GM19463 (cell line): ENCODE data around the gene RAPGEF1.
"Not testable (repeated sequence)": the region's sequence is repeated elsewhere in the genome, so short reads cannot be mapped to it uniquely, and the experiment has no call there.

Experiments
- ATAC-seq: cut with Tn5 transposase; IDR thresholded peaks from one replicate; pipeline ENCODE4 v1.9.1; 2021; ENCODE audit warnings: mild to moderate bottlenecking, moderate library complexity; ENCODE audit not compliant: unreplicated experiment

Gene RAPGEF1

DNA sequence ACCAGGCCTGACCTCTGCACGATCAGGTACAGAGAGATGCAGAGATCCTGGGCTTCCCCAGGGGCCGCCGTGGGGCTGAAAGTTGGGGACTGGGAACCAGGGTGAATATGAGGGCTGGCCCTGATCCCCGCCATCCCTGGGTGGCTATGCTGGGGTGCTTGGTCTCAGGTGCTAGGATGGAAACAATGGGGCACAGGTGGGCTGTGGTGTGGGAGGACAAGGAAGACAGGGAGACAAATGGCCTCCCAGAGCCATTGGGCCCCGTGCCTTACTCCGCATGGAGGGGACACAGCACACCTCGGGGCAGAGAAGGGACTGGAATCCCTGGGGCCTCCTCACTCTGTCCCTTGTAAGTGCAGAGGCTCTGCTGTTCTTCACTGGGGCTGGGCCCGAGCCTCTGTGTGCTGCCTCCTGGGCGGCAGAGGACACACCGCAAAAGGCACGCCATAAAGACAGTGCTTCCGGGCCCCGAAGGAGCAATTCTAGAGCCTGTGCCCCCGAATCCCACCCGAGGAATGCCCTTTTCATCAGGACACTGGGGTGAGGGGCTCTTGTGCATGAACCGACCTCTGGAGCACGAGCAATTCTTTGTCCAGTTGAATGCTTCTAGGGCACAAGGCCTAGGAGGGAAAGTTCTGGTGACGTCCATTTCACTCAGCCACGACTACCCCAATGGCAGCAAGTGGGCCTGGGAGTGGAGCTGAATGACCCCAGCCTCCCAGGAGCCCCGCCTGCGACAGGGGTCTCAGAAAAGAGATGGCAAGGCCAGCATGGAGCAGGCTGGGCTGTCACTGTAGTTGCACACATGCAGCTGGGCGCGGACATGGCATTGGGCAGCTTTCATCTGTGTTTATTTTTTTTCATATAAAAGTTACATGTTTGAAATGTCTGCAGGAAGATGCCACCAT is 163.7 kb downstream of the RAPGEF1 start:
- no peak for ATAC-seq

DNA sequence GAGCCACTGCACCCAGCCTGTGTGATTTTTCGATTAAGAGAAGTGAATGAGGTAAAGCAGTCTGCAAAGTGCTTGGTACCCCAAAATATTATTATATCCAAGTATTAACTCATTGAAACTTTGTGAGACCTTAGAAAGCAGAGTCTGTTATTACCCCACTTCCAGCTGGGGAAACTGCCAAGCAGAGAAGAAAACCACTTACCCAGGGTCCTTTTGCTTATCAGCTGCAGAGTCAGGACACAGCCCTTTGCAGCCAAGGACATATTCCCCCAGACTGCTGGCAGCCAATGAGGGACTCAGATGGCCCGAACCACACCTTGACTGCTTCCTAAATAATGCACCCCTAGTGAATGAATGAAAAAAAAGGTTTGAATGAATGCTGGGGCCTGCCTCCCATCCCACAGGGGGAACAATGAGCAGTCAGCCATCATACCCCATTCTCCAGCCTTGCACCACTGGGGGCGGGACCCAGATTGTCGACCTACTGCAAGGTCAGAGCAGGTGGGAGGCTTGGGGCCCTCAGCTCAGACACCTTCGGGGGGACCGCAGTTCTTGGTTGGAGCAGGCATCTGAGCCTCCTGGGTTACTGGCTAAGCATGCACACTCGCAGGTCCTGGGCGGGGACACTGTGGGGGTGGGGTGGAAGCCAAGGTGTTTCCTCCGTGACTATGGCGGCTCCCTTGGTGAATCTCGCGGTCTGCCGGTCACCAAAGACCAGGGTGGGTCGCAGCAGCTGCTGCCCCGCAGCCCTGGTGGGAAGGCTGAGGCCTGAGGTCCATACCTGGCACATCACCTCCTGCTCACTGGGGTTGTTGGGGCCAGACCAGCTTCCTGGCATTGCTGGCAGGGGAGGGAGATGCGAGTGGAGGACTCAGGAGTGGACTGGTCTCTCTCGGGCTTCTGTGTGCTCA is 164.9 kb downstream of the RAPGEF1 start:
- no peak for ATAC-seq

DNA sequence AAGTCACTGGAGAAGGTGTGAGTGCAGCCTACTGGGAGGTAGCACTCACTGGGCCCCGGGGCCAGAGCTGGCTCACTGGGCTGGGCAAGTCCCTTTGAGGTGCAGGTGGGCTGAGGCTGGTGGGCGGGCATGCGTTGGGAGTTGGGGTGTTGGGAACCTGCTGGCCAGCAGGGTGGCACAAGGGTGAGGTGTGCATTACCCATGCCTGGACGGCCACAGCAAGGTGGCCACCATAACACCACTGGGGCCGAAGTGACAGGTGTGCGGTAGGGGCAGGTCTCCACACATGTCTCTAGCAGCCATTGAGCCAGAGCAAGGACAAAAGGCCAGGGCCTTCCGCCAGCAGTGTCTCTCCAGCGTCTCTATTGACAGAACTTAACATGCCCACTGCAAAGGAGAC is 172.0 kb downstream of the RAPGEF1 start:
- no peak for ATAC-seq

DNA sequence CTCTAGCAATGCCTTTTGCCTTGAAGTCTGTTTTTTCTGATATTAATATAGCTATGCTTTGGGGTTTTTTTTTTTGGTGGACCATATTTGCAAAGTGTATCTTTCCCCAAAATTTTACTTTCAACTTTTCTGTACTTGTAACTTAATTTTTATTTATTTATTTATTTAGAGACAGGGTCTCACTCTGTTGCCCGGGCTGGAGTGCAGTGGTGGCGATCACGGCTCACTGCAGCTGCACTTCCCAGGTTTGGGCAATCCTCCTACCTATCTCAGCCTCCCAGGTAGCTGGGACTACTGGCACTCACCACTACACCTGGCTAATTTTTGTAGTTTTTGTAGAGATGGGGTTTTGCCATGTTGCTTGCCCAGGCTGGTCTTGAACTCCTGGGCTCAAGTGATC is 173.7 kb downstream of the RAPGEF1 start:
- ATAC-seq, result no peak

DNA sequence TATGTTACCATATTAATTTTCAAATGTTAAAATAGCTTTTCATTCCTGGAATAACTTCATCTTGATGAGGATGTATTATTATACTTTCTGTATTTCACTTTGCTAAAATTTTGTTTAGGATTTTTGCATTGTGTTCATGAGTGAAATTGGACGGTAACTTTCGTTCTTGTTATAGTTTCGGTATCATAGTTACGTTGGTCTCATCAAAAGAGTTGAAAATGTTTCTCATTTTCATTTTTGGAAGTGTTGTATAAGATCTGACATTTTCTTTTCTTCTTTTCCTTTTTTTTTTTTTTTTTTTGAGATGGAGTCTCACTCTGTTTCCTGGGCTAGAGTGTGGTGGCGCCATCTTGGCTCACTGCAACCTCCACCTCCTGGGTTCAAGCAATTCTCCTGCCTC is 174.5 kb downstream of the RAPGEF1 start:
- no peak for ATAC-seq

DNA sequence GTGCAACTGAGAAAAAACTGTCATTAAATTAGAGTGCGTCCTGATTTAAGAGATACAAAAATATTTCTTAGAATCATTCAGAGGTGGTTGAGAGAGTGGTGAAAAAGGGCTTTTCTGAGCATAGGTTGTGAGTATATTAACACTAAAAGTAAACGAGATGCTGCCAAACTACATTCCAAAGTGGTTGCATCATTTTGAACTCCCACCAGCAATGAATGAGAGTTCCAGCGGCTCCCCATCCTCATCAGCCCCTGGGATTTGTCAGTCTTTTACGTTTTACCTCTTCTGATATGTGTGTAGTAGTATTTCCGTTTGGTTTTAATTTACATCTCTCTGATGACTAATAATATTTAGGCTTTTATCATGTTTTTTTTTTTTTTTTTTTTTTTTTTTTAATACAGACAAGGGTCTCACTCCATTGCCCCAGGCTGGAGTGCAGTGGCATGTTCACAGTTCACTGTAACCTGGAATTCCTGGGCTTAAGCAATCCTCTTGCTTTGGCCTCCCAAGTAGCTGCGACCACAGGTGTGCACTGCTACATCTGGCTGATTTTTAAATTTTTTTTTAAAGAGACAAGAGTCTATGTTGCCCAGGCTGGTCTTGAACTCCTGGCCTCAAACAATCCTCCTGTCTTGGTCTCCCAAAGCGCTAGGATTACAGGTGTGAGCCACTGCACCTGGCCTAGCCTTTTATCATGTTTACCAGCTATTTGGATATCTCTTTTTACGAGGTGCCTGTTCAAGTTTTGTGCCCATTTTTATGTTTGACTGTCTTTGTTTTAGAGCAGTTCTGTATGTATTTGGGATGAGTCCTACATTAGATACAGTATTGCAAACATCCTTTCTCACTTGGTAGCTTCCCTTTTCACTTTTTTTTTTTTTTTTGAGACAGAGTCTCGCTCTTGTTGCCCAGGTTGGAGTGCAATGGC is 177.6 kb downstream of the RAPGEF1 start:
- ATAC-seq, result no peak

DNA sequence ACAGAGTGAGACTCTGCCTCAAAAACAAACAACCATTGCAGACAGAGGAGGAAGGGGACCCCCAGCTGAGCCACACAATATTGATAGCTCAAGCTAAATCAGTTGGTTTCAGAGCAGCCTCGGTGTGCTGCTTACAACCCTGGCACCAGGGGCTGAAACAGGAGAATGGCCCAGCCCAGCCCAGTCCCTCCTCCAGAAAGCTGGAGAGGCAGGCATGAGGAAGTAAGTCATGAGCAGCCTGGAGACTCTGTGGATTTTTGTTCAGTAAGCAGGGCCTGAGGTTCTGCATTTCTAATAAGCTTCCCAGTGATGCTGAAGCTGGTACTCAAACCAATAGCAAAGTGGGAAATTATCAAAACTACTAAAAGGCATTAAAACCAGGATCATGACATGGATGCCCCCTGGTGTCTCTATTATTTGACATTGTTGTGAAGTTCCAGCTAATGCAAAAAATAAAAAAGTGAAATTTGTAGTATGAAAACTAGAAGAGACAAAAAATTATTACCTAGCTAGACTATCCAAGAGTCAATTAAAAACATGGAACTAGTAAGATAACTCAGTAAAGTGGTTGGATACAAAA is 180.4 kb downstream of the RAPGEF1 start:
- ATAC-seq, result no peak

DNA sequence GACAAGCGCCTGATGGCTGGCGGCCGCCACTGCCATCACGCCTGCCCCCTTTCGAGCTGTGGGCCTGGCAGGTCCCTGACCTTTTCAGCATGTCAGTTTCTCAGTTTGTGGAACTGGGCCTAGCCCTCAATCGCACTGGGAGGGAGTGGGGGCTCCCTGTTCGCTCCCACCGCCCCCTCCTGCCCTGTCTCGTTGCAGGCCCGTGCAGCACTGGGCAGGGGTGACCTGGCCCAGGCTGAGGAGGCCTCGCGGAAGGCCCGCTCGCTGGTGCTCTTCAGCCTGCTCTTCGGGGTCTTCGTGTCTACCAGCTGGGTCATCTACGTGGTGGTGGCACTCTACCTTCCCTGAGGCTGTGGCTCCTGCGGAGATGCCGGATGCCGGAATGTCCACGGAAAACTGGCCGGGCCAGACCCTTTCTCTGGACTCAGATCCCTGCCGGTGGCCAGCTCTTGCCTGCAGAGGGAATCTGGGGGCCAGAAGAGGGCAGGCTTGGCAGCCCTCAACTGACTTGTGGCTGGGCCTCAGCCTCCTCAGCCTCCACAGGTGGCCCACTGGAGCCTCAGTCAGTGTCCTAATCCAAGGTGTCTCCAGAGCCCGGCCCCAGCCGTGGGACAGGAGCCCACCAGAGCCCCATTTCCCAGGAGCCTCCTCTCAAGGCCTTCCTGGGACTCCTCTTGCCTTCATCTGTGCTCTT is 181.9 kb downstream of the RAPGEF1 start:
- ATAC-seq, result no peak

DNA sequence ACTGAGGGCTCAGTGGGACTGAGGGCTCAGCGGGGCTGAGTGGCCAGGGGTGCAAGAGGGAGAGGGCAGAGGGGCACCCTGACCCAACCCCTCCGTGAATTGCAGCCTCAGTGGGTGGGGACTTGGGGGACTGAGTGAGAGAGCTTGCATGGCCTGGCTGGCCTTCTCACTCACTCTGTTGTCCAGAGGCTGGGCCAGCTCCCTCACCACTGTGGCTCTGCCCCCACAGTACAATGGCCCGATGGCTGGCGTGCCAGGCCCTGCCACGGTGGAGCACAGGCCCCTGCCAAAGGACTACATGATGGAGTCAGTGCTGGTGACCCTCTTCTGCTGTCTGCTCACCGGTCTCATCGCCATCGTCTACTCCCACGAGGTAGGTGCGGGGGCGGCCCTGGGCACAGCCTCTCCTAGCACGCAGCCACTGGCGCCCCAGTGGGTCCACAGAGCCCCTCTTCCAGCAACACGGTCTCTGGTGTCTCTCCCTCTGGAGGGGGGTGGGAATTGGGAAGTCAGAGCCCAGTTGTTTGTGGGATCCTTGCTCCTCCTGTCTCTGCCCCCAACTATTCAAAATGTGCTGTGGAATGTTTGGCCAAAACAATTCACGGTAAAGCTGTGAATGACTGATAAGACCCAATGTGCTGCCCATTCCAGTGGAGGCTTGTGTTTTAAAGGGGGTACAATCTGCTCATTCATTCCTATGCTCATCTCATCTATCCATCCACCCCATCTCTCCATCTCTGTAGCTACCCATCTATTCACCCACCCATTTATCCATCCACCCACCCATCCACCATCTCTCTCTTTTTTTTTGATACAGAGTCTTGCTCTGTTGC is 183.8 kb downstream of the RAPGEF1 start:
- no peak for ATAC-seq

DNA sequence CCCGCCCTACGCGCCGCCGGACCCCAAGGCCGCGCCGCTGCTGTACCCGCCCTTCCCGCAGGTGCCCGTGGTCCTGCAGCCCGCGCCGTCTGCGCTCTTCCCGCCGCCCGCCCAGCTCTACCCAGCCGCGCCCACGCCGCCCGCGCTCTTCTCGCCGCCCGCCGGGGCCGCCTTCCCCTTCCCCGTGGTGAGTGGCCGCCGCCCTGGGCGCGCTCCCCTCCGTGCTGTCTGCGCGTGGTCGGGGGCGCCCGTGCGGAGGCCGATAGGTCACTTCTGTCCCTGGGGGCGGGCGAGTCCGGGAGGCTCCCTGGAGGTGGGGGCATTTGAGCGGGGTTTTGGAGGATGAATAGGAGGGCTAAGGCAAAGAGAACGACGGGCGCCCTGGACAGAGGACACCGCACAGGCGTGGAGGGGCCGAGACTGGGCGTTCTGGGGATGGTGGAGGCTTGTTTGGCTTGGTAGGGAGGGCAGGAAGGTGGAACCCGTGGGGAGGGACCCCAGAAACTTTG is 185.0 kb downstream of the RAPGEF1 start:
- no peak for ATAC-seq

DNA sequence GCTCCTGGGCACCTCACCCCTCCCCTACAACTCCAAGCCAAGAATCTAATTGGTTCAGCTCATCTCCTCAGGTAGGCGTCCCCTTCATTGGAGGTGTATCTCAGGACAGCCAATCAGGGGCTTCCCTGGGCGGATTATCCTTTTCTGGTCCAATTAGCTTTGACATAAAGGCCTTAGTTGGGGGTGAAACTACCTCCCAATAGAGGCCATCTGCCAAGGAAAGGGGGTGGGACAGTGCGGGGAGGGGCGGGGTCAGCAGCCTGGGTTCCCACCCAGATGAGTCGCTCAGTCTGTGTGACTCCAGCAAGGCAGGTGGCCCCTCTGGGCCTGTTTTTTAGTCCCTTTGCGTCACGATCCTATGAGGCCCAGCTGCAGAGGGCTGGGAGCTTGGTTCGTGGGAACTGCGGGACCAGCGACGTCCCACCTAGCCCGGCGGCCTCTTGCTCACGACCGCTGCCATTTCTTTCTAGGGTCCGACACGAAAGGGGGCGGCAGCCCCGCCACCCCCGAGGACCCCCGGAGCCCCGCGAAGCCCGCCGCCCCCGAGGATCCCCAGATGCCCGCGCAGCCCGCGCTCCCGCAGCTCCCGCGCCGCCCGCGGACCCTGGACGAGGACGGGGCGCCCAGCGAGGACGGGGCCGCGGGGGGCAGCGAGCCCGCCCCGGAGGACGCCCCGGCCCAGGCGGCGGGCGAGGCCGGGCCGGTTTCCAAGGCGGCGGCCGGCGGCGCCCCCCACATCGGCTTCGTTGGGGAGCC is 185.6 kb downstream of the RAPGEF1 start:
- ATAC-seq, result no peak

DNA sequence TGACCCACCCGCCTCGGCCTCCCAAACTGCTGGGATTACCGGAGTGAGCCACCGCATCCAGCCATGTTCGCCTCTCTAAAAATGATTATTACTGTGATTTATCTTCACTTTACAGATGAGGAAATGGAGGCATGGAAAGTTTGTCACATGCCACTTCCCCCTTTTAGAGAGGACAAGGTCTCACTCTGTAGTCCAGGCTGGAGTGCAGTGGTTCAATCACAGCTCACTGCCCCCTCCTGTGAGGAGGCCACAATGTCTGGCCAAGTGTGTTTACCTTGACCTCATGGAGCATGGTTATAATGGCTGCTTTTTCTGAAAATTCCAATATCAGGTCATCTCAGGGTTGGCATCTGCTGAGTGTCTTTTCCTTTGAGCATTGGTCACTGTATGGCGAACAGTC is 187.8 kb downstream of the RAPGEF1 start:
- no peak for ATAC-seq

DNA sequence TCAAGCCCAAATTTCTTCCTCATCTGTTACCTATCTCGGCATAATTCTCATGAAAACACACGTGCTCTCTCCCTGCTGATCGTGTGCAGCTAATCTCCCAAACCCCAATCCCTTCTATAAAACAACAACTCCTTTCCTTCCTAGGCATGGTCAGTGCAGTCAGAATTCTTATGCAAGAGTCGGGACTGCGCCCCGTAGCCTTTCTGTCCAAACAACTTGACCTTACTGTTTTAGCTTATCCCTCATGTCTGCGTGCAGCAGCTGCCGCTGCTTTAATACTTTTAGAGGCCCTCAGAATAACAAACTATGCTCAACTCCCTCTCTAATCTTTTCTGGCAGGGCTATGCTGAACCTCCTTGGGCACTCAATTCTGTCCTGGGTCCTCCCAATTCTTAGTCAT is 189.4 kb downstream of the RAPGEF1 start:
- ATAC-seq, result not testable (repeated sequence)

DNA sequence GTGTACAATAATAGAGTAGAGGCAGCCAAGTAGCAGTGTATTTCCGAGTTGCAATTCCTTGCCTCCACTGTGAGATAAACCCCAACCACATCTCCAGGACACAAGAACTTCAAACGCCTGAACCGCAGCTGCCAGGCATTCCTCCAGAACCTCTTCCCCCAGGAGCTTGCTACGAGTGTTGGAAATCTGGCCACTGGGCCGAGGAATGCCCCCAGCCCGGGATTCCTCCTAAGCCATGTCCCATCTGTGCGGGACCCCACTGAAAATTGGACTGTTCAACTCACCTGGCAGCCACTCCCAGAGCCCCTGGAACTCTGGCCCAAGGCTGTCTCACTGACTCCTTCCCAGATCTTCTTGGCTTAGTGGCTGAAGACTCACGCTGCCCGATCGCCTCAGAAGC is 190.7 kb downstream of the RAPGEF1 start:
- not testable (repeated sequence) for ATAC-seq

DNA sequence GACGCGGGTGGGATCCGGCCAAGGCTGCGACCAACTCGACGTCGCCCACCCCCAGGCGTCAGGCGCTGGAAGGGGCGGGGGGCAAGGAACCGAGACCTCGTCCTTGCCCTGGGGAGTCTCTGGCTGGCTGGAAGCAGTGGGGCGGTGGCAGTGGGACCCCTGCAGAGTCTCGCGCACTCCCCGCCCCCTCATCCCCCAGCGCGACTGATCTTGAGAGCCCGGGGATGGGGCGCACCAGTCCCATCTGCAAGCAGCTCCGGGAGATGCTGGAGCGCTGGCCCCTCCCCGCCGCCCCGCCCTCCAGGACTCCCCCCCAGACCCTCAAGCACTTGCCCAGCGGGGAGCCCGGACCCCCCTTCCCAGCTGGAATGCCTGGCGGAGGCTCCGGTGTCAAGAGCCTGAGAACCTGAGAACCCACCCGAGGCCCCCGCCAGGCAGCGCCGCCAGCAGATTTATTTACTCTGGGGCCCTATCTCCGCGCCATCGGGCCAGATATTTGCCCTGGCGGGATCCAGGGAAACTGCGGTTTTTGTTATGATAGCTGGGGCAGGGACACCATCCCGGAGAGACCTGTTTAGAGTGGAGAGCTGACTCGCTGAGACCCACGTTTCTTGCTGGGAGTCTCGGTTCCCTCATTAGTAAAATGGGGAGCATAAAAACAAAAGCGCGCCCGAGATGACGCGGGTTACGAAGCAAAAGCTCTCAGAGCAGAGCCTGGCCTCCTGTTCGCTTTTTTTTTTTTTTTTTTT is 193.4 kb downstream of the RAPGEF1 start:
- no peak for ATAC-seq

DNA sequence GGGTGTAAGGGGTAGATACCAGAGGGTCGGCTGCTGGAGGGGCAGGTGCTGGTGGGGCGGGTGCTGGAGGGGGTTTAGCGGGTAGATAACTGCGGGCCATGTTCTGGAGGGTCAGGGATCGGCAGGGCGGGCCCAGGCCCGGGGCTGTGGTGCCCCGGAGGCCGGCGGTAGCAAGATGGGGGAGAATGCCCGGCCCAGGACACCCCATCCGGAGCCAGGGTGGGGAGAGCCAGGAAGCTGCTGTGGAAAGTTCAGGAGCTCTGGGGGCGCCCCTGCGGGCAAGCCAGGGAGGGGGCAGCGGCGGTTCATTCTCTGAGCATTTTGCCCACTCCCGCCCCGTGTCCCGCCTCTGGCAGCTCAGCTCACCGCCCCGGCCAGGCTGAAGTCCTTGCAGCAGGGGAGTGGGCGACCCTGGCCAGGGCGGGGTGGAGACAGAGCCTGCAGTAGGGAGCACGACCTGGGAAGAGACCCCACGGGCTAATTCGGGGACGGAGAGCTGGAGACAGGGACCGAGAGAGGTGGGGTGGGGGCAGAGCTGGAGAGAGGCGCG is 194.0 kb downstream of the RAPGEF1 start:
- no peak for ATAC-seq
